ENCODE results near the gene STRAP.

- TF ChIP-seq CTCF (IDR thresholded peaks at IDR 0.05): no peak
- TF ChIP-seq POLR2A (IDR thresholded peaks at IDR 0.05): no peak
Observed at GRCh38 chr12:15883536-15883935, 1.3 kb downstream of the STRAP start.
